ENCODE results near the gene DDX25.

DNA sequence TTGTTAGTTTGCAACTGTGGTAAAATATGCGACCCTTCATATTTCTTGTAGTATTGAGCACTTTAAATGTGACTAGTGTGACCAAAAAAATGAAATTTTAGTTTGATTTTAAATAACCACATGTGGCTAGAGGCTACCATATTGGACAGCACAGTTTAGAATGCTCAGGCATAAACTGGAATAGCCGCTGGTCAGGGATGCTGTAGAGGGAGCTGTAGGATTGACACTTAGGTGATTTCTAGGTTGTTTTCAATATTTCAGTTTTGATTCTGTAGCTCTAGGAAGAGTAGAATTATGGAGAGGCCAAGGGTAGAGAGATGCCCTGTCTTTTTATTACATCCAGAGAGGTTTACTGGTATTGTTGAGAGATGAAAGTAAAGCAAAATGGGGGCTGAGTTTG is 30.7 kb downstream of the DDX25 start:
- TF ChIP-seq SIN3A (IDR thresholded peaks at IDR 0.05; ENCODE audit: low read depth, low read length): no peak
- no peak for TF ChIP-seq SRF (IDR thresholded peaks at IDR 0.05; ENCODE audit: low read depth in 2 of 2, low read length in 2 of 2)
- no peak for TF ChIP-seq ZNF24 (IDR thresholded peaks at IDR 0.05)
- TF ChIP-seq, protein P1, sequence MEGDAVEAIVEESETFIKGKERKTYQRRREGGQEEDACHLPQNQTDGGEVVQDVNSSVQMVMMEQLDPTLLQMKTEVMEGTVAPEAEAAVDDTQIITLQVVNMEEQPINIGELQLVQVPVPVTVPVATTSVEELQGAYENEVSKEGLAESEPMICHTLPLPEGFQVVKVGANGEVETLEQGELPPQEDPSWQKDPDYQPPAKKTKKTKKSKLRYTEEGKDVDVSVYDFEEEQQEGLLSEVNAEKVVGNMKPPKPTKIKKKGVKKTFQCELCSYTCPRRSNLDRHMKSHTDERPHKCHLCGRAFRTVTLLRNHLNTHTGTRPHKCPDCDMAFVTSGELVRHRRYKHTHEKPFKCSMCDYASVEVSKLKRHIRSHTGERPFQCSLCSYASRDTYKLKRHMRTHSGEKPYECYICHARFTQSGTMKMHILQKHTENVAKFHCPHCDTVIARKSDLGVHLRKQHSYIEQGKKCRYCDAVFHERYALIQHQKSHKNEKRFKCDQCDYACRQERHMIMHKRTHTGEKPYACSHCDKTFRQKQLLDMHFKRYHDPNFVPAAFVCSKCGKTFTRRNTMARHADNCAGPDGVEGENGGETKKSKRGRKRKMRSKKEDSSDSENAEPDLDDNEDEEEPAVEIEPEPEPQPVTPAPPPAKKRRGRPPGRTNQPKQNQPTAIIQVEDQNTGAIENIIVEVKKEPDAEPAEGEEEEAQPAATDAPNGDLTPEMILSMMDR (IDR thresholded peaks at IDR 0.05 in 2 of 3, conservative IDR thresholded peaks at IDR 0.05 in 1 of 3; ENCODE audit: control insufficient read depth in 2 of 3, extremely low read depth in 1 of 3, insufficient read depth in 1 of 3, low read depth in 3 of 3, low read length in 3 of 3): peak in 2 of 3 experiments; percentile 2 to 28; a peak in 2 of 6 replicates
- TF ChIP-seq CBX3 (IDR thresholded peaks at IDR 0.05; ENCODE audit: borderline replicate concordance, low read depth): no peak
- TF ChIP-seq MTA3 (IDR thresholded peaks at IDR 0.05; ENCODE audit: borderline replicate concordance, low read length): no peak
- no peak for TF ChIP-seq NR2C1 (IDR thresholded peaks at IDR 0.05)
- TF ChIP-seq PAX5 (IDR thresholded peaks at IDR 0.05; ENCODE audit: borderline replicate concordance, low read depth, low read length): no peak

Measured in GM12878 (cell line).